ENCODE results near the gene CEP350. TPM values are rescaled to one million over a fixed set of nuclear protein-coding genes. Genes with fewer than 3 reads are reported as not detected.

The CEP350 gene
- polyA plus RNA-seq, 1 of the 3 experiments (the other 2 are of a cell fraction) = 2.9 TPM

DNA sequence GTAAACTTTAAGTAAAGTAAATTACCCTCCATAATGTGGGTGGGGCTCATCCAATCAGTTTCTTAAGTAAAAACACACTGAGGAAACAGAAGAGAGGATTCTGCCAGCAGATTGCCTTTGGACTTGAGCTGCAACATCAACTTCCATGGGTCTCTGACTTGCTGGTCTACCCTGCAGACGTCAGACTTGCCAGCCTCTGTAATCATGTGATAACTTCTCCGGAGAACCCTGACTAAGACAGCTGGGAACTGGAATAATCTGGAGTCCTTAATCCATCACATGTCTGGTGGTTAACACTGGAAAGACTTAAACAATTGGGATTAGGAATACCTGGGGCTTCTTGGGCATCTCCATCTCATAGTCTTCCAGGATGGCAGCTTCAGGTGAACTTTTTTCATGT is 13.2 kb upstream of the CEP350 start:
- no peaks in the 10 kb centered on the region for H3K9me3 ChIP-seq
- TF ChIP-seq MEF2A (IDR thresholded peaks at IDR 0.05; ENCODE audit: borderline replicate concordance, low read depth) = no peak
- TF ChIP-seq SMC3 (IDR thresholded peaks at IDR 0.05; ENCODE audit: low read depth, low read length) = no peak
- TF ChIP-seq, protein P1, sequence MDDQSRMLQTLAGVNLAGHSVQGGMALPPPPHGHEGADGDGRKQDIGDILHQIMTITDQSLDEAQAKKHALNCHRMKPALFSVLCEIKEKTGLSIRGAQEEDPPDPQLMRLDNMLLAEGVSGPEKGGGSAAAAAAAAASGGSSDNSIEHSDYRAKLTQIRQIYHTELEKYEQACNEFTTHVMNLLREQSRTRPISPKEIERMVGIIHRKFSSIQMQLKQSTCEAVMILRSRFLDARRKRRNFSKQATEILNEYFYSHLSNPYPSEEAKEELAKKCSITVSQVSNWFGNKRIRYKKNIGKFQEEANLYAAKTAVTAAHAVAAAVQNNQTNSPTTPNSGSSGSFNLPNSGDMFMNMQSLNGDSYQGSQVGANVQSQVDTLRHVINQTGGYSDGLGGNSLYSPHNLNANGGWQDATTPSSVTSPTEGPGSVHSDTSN (IDR thresholded peaks at IDR 0.05) = no peak
- TF ChIP-seq, protein P2, sequence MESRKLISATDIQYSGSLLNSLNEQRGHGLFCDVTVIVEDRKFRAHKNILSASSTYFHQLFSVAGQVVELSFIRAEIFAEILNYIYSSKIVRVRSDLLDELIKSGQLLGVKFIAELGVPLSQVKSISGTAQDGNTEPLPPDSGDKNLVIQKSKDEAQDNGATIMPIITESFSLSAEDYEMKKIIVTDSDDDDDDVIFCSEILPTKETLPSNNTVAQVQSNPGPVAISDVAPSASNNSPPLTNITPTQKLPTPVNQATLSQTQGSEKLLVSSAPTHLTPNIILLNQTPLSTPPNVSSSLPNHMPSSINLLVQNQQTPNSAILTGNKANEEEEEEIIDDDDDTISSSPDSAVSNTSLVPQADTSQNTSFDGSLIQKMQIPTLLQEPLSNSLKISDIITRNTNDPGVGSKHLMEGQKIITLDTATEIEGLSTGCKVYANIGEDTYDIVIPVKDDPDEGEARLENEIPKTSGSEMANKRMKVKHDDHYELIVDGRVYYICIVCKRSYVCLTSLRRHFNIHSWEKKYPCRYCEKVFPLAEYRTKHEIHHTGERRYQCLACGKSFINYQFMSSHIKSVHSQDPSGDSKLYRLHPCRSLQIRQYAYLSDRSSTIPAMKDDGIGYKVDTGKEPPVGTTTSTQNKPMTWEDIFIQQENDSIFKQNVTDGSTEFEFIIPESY (IDR thresholded peaks at IDR 0.05; ENCODE audit: borderline replicate concordance, low read depth) = no peak
- TF ChIP-seq TEAD4 (IDR thresholded peaks at IDR 0.05; ENCODE audit: borderline replicate concordance, insufficient read depth) = no peak
- TF ChIP-seq FOSL2 (IDR thresholded peaks at IDR 0.05; ENCODE audit: borderline replicate concordance, low read depth) = no peak
- TF ChIP-seq, protein P3, sequence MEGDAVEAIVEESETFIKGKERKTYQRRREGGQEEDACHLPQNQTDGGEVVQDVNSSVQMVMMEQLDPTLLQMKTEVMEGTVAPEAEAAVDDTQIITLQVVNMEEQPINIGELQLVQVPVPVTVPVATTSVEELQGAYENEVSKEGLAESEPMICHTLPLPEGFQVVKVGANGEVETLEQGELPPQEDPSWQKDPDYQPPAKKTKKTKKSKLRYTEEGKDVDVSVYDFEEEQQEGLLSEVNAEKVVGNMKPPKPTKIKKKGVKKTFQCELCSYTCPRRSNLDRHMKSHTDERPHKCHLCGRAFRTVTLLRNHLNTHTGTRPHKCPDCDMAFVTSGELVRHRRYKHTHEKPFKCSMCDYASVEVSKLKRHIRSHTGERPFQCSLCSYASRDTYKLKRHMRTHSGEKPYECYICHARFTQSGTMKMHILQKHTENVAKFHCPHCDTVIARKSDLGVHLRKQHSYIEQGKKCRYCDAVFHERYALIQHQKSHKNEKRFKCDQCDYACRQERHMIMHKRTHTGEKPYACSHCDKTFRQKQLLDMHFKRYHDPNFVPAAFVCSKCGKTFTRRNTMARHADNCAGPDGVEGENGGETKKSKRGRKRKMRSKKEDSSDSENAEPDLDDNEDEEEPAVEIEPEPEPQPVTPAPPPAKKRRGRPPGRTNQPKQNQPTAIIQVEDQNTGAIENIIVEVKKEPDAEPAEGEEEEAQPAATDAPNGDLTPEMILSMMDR (IDR thresholded peaks at IDR 0.05) = no peak
- no peaks in the 10 kb centered on the region for H3K9me2 ChIP-seq
- ChIA-PET CTCF (no interaction called here), POLR2A (no interaction called here)
- no peaks in the 10 kb centered on the region for H4K20me1 ChIP-seq (ENCODE audit: insufficient read depth)
- no peak overlapping the region for H2AFZ ChIP-seq (ENCODE audit: low read depth)
- no peaks in the 10 kb centered on the region for H3K79me2 ChIP-seq (ENCODE audit: insufficient read depth)
- no peaks in the 10 kb centered on the region for H3K36me3 ChIP-seq (replicated peaks in 1 of 2; ENCODE audit: control insufficient read depth in 1 of 2, insufficient read depth in 2 of 2, low read length in 1 of 2)
- H3K4me1 ChIP-seq (ENCODE audit: control insufficient read depth in 1 of 2, insufficient read depth in 2 of 2, low read depth in 1 of 2, low read length in 1 of 2) = peaks cover 0 to 6% of the 10 kb centered on the region in 2 experiments; a peak in 2 of 4 replicates
- no peak overlapping the region for H3K9ac ChIP-seq
- H3K4me2 ChIP-seq = no peak overlapping the region
- DNase-seq = no peak
- H3K27me3 ChIP-seq (ENCODE audit: insufficient read depth) = no peaks in the 10 kb centered on the region
- no peak overlapping the region for H3K27ac ChIP-seq (ENCODE audit: low read depth in 2 of 2, low read length in 1 of 2)
- 63% methylated on average over 2 of the region's 2 CpGs for WGBS (ENCODE audit: low lambda C conversion rate)
- no peak overlapping the region for H3K4me3 ChIP-seq (ENCODE audit: low read depth in 2 of 2, low read length in 1 of 2)
- no peaks in the 10 kb centered on the region for H3F3A ChIP-seq (replicated peaks; ENCODE audit: insufficient read depth)

DNA sequence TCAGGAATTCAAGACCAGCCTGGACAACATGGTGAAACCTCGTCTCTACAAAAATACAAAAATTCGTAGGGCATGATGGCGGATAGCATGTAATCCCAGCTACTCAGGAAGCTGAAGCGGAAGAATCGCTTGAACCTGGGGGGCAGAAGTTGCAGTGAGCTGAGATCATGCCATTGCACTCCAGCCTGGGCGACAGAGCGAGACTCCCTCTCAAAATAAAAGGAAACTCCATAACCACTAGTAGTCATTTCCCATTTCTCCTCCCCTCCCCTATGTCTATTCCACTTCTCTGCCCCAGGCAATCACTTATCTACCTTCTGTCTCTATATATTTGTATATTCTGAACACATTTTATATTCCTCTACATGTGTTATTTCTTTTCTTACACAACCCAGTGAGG is 4.0 kb upstream of the CEP350 start:
- peaks cover 0 to 5% of the 10 kb centered on the region in 2 experiments; a peak in 2 of 4 replicates for H3K4me1 ChIP-seq (ENCODE audit: control insufficient read depth in 1 of 2, insufficient read depth in 2 of 2, low read depth in 1 of 2, low read length in 1 of 2)
- CTCF ChIA-PET = no interaction called here

More for the DNA sequence above, 4.0 kb upstream of the CEP350 start:
- Histone ChIP-seq H3K27me3 (ENCODE audit: insufficient read depth) (no peaks in the 10 kb centered on the region), H4K20me1 (ENCODE audit: insufficient read depth) (peaks cover 4% of the 10 kb centered on the region; the same call in 1 of the 2 replicates), H3F3A (replicated peaks; ENCODE audit: insufficient read depth) (peaks cover 7% of the 10 kb centered on the region), H3K9ac (no peak overlapping the region), H3K27ac (ENCODE audit: low read depth in 2 of 2, low read length in 1 of 2) (no peak overlapping the region), H3K9me2 (no peaks in the 10 kb centered on the region), H3K4me2 (no peak overlapping the region), H2AFZ (ENCODE audit: low read depth) (no peak overlapping the region), H3K36me3 (replicated peaks in 1 of 2; ENCODE audit: control insufficient read depth in 1 of 2, insufficient read depth in 2 of 2, low read length in 1 of 2) (no peaks in the 10 kb centered on the region), H3K9me3 (no peaks in the 10 kb centered on the region), H3K4me3 (ENCODE audit: low read depth in 2 of 2, low read length in 1 of 2) (no peak overlapping the region), H3K79me2 (ENCODE audit: insufficient read depth) (peaks cover 10% of the 10 kb centered on the region)
- TF ChIP-seq MEF2A (IDR thresholded peaks at IDR 0.05; ENCODE audit: borderline replicate concordance, low read depth) = no peak
- 89% methylated on average over 7 of the region's 7 CpGs for WGBS (ENCODE audit: low lambda C conversion rate)
- POLR2A ChIA-PET = no interaction called here
- DNase-seq = no peak

Data from SK-N-SH (cell line).